ENCODE data around the gene FOXQ1.

FOXQ1 gene

GRCh38 chr6:1281746-1282145, 30.2 kb upstream of the FOXQ1 start:
- H3K4me3 ChIP-seq (replicated peaks in 1 of 2; ENCODE audit: low read depth in 2 of 2, low read length in 2 of 2) = no peak overlapping the region
- no peak for DNase-seq (ENCODE audit: low read depth in 2 of 2)
- no peak for TF ChIP-seq CTCF (IDR thresholded peaks at IDR 0.05; ENCODE audit: low read depth, low read length)

GRCh38 chr6:1283501-1283900, 28.4 kb upstream of the FOXQ1 start:
- H3K4me3 ChIP-seq (replicated peaks in 1 of 2; ENCODE audit: low read depth in 2 of 2, low read length in 2 of 2) = no peak overlapping the region
- TF ChIP-seq CTCF (IDR thresholded peaks at IDR 0.05; ENCODE audit: low read depth, low read length) = no peak
- DNase-seq (ENCODE audit: low read depth in 2 of 2) = no peak

GRCh38 chr6:1285556-1285955, 26.3 kb upstream of the FOXQ1 start:
- peak in 1 of 2 donors; percentile 19 for DNase-seq (ENCODE audit: low read depth in 2 of 2)
- no peak for TF ChIP-seq CTCF (IDR thresholded peaks at IDR 0.05; ENCODE audit: low read depth, low read length)
- no peak overlapping the region for H3K4me3 ChIP-seq (replicated peaks in 1 of 2; ENCODE audit: low read depth in 2 of 2, low read length in 2 of 2)

- no peak for TF ChIP-seq CTCF (IDR thresholded peaks at IDR 0.05; ENCODE audit: low read depth, low read length)
- DNase-seq (ENCODE audit: low read depth in 2 of 2) = peak; percentile 16 to 32
- no peak overlapping the region for H3K4me3 ChIP-seq (replicated peaks in 1 of 2; ENCODE audit: low read depth in 2 of 2, low read length in 2 of 2)
These were observed 25.9 kb upstream of the FOXQ1 start for GRCh38 chr6:1285956-1286355.

GRCh38 chr6:1287103-1287591, 24.8 kb upstream of the FOXQ1 start:
- H3K4me3 ChIP-seq (replicated peaks in 1 of 2; ENCODE audit: low read depth in 2 of 2, low read length in 2 of 2) = no peak overlapping the region
- no peak for TF ChIP-seq CTCF (IDR thresholded peaks at IDR 0.05; ENCODE audit: low read depth, low read length)
- peak; percentile 59 to 65 for DNase-seq (ENCODE audit: low read depth in 2 of 2)

- no peak for DNase-seq (ENCODE audit: low read depth in 2 of 2)
- no peak for TF ChIP-seq CTCF (IDR thresholded peaks at IDR 0.05; ENCODE audit: low read depth, low read length)
- H3K4me3 ChIP-seq (replicated peaks in 1 of 2; ENCODE audit: low read depth in 2 of 2, low read length in 2 of 2) = no peak overlapping the region
These were observed 21.8 kb upstream of the FOXQ1 start for GRCh38 chr6:1290086-1290485.

GRCh38 chr6:1290805-1291204, 21.1 kb upstream of the FOXQ1 start:
- TF ChIP-seq CTCF (IDR thresholded peaks at IDR 0.05; ENCODE audit: low read depth, low read length) = no peak
- DNase-seq (ENCODE audit: low read depth in 2 of 2) = no peak

More at GRCh38 chr6:1290805-1291204, 21.1 kb upstream of the FOXQ1 start:
- H3K4me3 ChIP-seq (replicated peaks in 1 of 2; ENCODE audit: low read depth in 2 of 2, low read length in 2 of 2) = no peak overlapping the region
